ENCODE measurements around the gene CABLES2. TPM values are rescaled to one million over a fixed set of nuclear protein-coding genes. Genes with fewer than 3 reads are reported as not detected.

The CABLES2 gene
- total and polyA plus RNA-seq, 2 donors (not counting 3 experiments of a cell fraction or from before 2014, with no cell fraction given) = 7.8 to 9.9 TPM

GRCh38 chr20:62344092-62344491, 63.0 kb downstream of the CABLES2 start:
- ChIA-PET POLR2A (no interaction called here), CTCF (interaction anchor here (1.7 to 1.8 kb wide), 2 partner anchors 32 to 38 kb away, joined by 4 to 5 read pairs; no protein-coding TSS in a partner anchor)
- Histone ChIP-seq H3K4me3 (replicated peaks in 1 of 3; ENCODE audit: insufficient read depth in 1 of 3, low read depth in 1 of 3, low read length in 3 of 3) (no peak overlapping the region), H3K36me3 (ENCODE audit: control insufficient read depth in 2 of 2, extremely low read depth in 1 of 2, insufficient read depth in 2 of 2, low read length in 2 of 2) (peaks cover 4 to 19% of the 10 kb centered on the region in 2 experiments), H3K4me1 (ENCODE audit: control insufficient read depth, extremely low read depth, insufficient read depth, low read length) (no peaks in the 10 kb centered on the region), H4K20me1 (replicated peaks; ENCODE audit: control insufficient read depth, extremely low read depth, insufficient read depth, low read length) (no peaks in the 10 kb centered on the region), H3K9me3 (replicated peaks; ENCODE audit: control insufficient read depth, insufficient read depth, low read length) (no peaks in the 10 kb centered on the region), H3K9ac (replicated peaks; ENCODE audit: extremely low read depth, insufficient read depth, low read length) (no peak overlapping the region), H2AFZ (ENCODE audit: low read depth, low read length) (no peak overlapping the region), H3K27ac (ENCODE audit: insufficient read depth, low read depth, low read length) (no peak overlapping the region), H3K79me2 (ENCODE audit: control insufficient read depth, insufficient read depth, low read length) (peaks cover 5% of the 10 kb centered on the region), H3K9me1 (replicated peaks; ENCODE audit: control insufficient read depth, extremely low read depth, insufficient read depth, low read length) (no peaks in the 10 kb centered on the region), H3K27me3 (ENCODE audit: control insufficient read depth in 2 of 2, insufficient read depth in 2 of 2, low read length in 2 of 2) (no peaks in the 10 kb centered on the region), H3K4me2 (ENCODE audit: insufficient read depth, low read length) (no peak overlapping the region)
- intact Hi-C loops (cut with micrococcal nuclease) = loop anchor here (5.0 kb wide), 1 partner anchor 38 kb away; no protein-coding TSS in a partner anchor
- DNase-seq (ENCODE audit: low read depth, low spot score) = no peak
- no peak for FAIRE-seq
- dilution Hi-C loops (cut with MboI; ENCODE audit: extremely low pct_ligation_motif_present, low sequenced_read_pairs) = no loop called here
- BruUV-seq (replicated peaks) = no TSS peak
- no peak for TF ChIP-seq POLR2AphosphoS5 (IDR thresholded peaks at IDR 0.05; ENCODE audit: insufficient read depth, low read depth, low read length)
- no peak for TF ChIP-seq POLR2A (IDR thresholded peaks at IDR 0.05; ENCODE audit: low read depth, low read length)
- TF ChIP-seq, protein P1, sequence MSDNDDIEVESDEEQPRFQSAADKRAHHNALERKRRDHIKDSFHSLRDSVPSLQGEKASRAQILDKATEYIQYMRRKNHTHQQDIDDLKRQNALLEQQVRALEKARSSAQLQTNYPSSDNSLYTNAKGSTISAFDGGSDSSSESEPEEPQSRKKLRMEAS (IDR thresholded peaks at IDR 0.05; ENCODE audit: insufficient read depth, insufficient read length) = no peak
- no peak for TF ChIP-seq FOS (IDR thresholded peaks at IDR 0.05; ENCODE audit: borderline replicate concordance, insufficient read depth, low read length)
- no peak for TF ChIP-seq JUN (IDR thresholded peaks at IDR 0.05; ENCODE audit: borderline replicate concordance, insufficient read depth, insufficient read length, low read depth)
- TF ChIP-seq MYC (IDR thresholded peaks at IDR 0.05; ENCODE audit: low read depth, low read length) = no peak
- TF ChIP-seq GATA2 (IDR thresholded peaks at IDR 0.05; ENCODE audit: insufficient read depth, insufficient read length, low read depth, low read length) = no peak
- TF ChIP-seq CTCF (IDR thresholded peaks at IDR 0.05; ENCODE audit: extremely low read depth in 1 of 2, insufficient read depth in 1 of 2, low read depth in 1 of 2, low read length in 2 of 2) = no peak
- TF ChIP-seq EZH2 (IDR thresholded peaks at IDR 0.05; ENCODE audit: borderline replicate concordance, low read depth, low read length, severe bottlenecking) = no peak
